Activated naive CD4-positive, alpha-beta T cell treated with anti-CD3 and anti-CD28 coated beads, Interleukin-2, amount 50 U/mL, for 24 hours (primary cell): Measurements from ENCODE around the gene KLC1.
"Not testable (repeated sequence)": the region's sequence is repeated elsewhere in the genome, so short reads cannot be mapped to it uniquely, and the experiment has no call there.

Experiments used
- H3K27ac Mint-ChIP-seq: one replicate; pipeline ENCODE4 v1.8.0; 2021; ENCODE audit warnings: mild to moderate bottlenecking, mixed read lengths
- H3K27me3 Mint-ChIP-seq: one replicate; pipeline ENCODE4 v1.8.0; 2021; ENCODE audit warnings: mixed read lengths
- H3K36me3 Mint-ChIP-seq: one replicate; pipeline ENCODE4 v1.8.0; 2021; ENCODE audit warnings: mixed read lengths
- H3K4me1 Mint-ChIP-seq: one replicate; pipeline ENCODE4 v1.8.0; 2021; ENCODE audit warnings: mixed read lengths
- H3K4me3 Mint-ChIP-seq: one replicate; pipeline ENCODE4 v1.8.0; 2021; ENCODE audit warnings: mild to moderate bottlenecking, mixed read lengths
- H3K9me3 Mint-ChIP-seq: one replicate; pipeline ENCODE4 v1.8.0; 2021; ENCODE audit warnings: mixed read lengths

Gene KLC1

GRCh38 chr14:103628684-103629502, at the start of gene KLC1:
Gene KLC1 (plus strand): TSS chr14:103629211. CDS start chr14:103654565, 25,354 bp downstream.
- Mint-ChIP-seq H3K27me3 (no peaks in the 10 kb centered on the region), H3K4me3 (peak within 1 kb of the TSS; percentile 90), H3K9me3 (no peaks in the 10 kb centered on the region), H3K27ac (peak within 1 kb of the TSS; percentile 79), H3K4me1 (peaks cover 34% of the 10 kb centered on the region), H3K36me3 (no peaks in the 10 kb centered on the region)

GRCh38 chr14:103581206-103581605, 47.8 kb upstream of the KLC1 start:
- Mint-ChIP-seq H3K4me3 (no peak overlapping the region), H3K27ac (no peak overlapping the region), H3K36me3 (peaks cover 3% of the 10 kb centered on the region), H3K27me3 (no peaks in the 10 kb centered on the region), H3K9me3 (no peaks in the 10 kb centered on the region), H3K4me1 (no peaks in the 10 kb centered on the region)

DNA sequence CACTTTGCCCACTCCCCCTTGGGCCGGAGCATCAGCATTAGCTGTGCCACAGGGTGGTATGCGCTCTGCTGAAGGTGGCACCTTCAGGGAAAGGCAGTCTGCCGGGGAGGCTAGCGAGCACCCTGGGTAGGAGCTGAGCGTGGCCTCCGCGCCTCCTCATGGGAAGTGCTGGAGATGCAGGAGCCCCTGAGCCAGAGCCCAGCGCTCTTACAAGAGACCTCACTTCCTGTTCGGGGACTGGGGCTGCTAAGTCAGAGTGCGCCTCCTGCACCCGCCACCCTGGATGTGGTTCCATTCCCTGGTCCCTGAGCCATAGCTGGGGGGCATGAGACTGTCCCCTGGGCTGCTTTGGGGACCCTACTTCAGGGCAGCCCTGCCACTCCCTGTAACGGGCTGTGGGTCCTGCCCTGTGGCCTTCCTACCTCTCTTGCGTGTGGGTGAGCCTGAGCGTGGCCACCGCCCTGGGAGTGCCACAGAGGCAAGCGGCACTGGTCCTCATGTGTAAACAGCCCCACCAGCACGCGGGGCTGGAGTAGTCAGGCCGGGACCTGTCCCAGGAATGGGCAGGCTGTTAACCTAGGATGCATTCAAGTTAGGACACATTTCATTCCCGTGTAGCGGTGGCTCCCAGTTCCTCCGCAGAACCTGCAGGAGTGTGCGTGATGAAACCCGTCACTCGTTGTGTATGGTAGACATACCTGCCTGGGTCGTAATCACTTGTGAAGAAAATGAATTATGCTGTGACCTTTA, 46.9 kb upstream of the KLC1 start:
- Mint-ChIP-seq H3K27ac (no peak overlapping the region), H3K9me3 (no peaks in the 10 kb centered on the region)

GRCh38 chr14:103584326-103584915, 44.6 kb upstream of the KLC1 start:
- H3K27me3 Mint-ChIP-seq: no peaks in the 10 kb centered on the region
- H3K9me3 Mint-ChIP-seq: no peaks in the 10 kb centered on the region
- peaks cover 7% of the 10 kb centered on the region for H3K36me3 Mint-ChIP-seq
- no peak overlapping the region for H3K4me3 Mint-ChIP-seq
- no peaks in the 10 kb centered on the region for H3K4me1 Mint-ChIP-seq
- H3K27ac Mint-ChIP-seq: no peak overlapping the region

More for the DNA sequence above, 46.9 kb upstream of the KLC1 start:
- Mint-ChIP-seq H3K27me3 (no peaks in the 10 kb centered on the region), H3K4me1 (no peaks in the 10 kb centered on the region), H3K4me3 (no peak overlapping the region), H3K36me3 (peaks cover 5% of the 10 kb centered on the region)

DNA sequence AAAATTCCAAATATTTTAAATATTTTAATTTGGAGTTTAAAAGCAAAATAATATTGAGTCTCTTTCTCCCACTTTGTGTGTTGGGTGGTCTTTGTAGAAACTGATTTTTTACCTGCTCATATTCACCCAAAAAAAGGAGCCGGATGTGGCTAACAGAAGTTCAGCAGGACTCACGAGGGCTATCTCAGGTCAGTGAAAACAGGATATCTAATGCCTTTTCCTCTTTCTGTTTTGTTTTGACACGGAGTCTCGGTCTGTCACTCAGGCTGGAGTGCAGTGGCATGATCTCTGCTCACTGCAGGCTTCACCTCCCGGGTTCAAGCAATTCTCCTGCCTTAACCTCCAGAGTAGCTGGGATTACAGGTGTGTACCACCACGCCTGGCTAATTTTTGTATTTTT, 35.4 kb upstream of the KLC1 start:
- Mint-ChIP-seq H3K36me3 (peaks cover 2% of the 10 kb centered on the region), H3K27ac (no peak overlapping the region), H3K4me3 (no peak overlapping the region)

GRCh38 chr14:103594265-103594664, 34.7 kb upstream of the KLC1 start:
- Mint-ChIP-seq H3K27ac (no peak overlapping the region), H3K4me3 (no peak overlapping the region), H3K27me3 (no peaks in the 10 kb centered on the region), H3K4me1 (no peaks in the 10 kb centered on the region), H3K9me3 (no peaks in the 10 kb centered on the region), H3K36me3 (peaks cover 1% of the 10 kb centered on the region)

More for the DNA sequence above, 35.4 kb upstream of the KLC1 start:
- no peaks in the 10 kb centered on the region for H3K4me1 Mint-ChIP-seq
- H3K9me3 Mint-ChIP-seq: no peaks in the 10 kb centered on the region
- H3K27me3 Mint-ChIP-seq: no peaks in the 10 kb centered on the region

DNA sequence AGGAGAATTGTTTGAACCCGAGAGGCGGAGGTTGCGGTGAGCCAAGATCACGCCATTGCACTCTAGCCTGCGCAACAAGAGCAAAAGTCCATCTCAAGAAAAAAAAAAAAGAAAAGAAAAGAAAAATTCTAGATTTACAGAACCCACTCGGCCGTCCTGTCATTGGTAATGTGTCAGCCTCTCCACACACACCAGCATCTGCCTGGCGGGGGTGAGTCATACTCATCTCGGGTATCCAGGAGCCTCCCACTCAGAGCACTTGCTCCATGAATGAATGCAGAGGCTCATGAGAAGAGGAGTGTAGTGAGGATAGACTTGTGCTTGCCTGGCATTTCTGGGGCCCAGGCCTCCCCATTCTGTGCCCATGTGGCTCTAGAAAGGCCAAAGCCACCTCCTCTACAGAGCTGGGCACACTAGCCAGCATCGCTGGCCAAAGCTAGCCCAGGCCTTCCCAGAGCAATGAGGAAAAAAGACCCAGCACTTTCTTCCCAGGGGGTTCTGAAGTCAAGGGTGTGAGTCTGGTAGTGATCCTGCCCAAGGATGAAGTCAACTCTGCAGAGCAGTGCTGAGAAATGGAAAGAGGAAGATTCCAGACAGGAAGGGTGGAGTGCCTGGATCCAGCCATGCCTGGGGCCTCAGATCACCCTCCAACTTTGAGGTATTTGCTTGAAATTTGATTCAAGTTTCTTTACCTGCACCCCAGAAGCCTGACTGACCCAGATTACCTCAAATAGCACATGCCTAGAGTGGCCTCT, 31.2 kb upstream of the KLC1 start:
- Mint-ChIP-seq H3K36me3 (no peaks in the 10 kb centered on the region), H3K4me3 (no peak overlapping the region), H3K27ac (no peak overlapping the region)

GRCh38 chr14:103600503-103600902, 28.5 kb upstream of the KLC1 start:
- H3K27ac Mint-ChIP-seq: no peak overlapping the region
- no peaks in the 10 kb centered on the region for H3K36me3 Mint-ChIP-seq
- no peak overlapping the region for H3K4me3 Mint-ChIP-seq
- no peaks in the 10 kb centered on the region for H3K27me3 Mint-ChIP-seq
- H3K9me3 Mint-ChIP-seq: no peaks in the 10 kb centered on the region
- no peaks in the 10 kb centered on the region for H3K4me1 Mint-ChIP-seq

More for the DNA sequence above, 31.2 kb upstream of the KLC1 start:
- Mint-ChIP-seq H3K4me1 (no peaks in the 10 kb centered on the region), H3K27me3 (no peaks in the 10 kb centered on the region), H3K9me3 (no peaks in the 10 kb centered on the region)

GRCh38 chr14:103604620-103605019, 24.4 kb upstream of the KLC1 start:
- H3K27me3 Mint-ChIP-seq: peaks cover 4% of the 10 kb centered on the region
- no peaks in the 10 kb centered on the region for H3K9me3 Mint-ChIP-seq
- H3K36me3 Mint-ChIP-seq: no peaks in the 10 kb centered on the region
- H3K27ac Mint-ChIP-seq: no peak overlapping the region
- peaks cover 18% of the 10 kb centered on the region for H3K4me1 Mint-ChIP-seq
- no peak overlapping the region for H3K4me3 Mint-ChIP-seq

DNA sequence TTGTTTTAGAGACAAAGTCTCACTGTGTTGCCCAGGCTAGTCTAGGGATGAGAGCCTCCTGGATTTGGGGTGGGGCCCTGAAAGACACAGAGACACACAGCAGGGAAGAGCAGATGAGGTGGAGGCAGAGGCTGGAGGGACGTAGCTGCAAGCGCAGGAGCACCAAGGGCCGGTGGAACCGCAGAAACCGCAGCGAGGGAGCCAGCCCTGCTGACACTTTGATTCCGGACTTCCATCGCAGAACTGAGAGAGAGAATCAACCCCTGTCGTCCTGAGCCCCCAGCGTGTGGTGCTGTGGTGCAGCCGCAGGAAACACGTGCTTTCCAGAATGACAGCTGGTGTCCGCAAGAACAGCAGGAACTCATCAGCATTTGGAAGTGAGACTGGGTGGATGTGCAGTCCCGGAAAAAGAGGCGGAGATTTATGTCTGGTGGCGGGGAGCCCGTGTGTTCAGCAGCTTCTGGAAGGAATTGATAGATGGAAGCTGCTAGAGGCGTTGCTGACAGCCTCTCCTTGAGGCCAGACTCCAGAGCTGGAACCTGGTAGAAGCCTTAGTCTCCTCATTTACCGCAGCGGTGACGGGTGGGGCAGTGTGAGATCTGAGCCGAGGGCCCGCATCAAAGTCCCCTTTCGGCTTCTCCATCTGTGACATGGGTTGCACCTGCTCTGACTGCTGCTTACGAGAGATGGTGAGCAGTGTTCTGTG, 21.9 kb upstream of the KLC1 start:
- peaks cover 4% of the 10 kb centered on the region for H3K36me3 Mint-ChIP-seq
- peaks cover 7% of the 10 kb centered on the region for H3K9me3 Mint-ChIP-seq
- H3K4me1 Mint-ChIP-seq: peaks cover 18% of the 10 kb centered on the region
- H3K4me3 Mint-ChIP-seq: peak overlapping the region; percentile 85
- H3K27ac Mint-ChIP-seq: peak overlapping the region; percentile 79
- peaks cover 5% of the 10 kb centered on the region for H3K27me3 Mint-ChIP-seq

- Mint-ChIP-seq H3K27ac (no peak overlapping the region), H3K4me1 (peaks cover 18% of the 10 kb centered on the region), H3K27me3 (peaks cover 5% of the 10 kb centered on the region)
Observed at GRCh38 chr14:103607822-103608221, 21.2 kb upstream of the KLC1 start.

GRCh38 chr14:103609081-103609480, 19.9 kb upstream of the KLC1 start:
- H3K4me3 Mint-ChIP-seq, H3K27me3 Mint-ChIP-seq, H3K9me3 Mint-ChIP-seq: not testable (repeated sequence)

More at GRCh38 chr14:103607822-103608221, 21.2 kb upstream of the KLC1 start:
- Mint-ChIP-seq H3K4me3 (peak overlapping the region; percentile 85), H3K9me3 (peaks cover 7% of the 10 kb centered on the region), H3K36me3 (peaks cover 4% of the 10 kb centered on the region)

GRCh38 chr14:103611215-103611614, 17.8 kb upstream of the KLC1 start:
- no peak overlapping the region for H3K4me3 Mint-ChIP-seq
- H3K27me3 Mint-ChIP-seq: peaks cover 5% of the 10 kb centered on the region
- peaks cover 7% of the 10 kb centered on the region for H3K9me3 Mint-ChIP-seq
- H3K27ac Mint-ChIP-seq: no peak overlapping the region
- peaks cover 4% of the 10 kb centered on the region for H3K36me3 Mint-ChIP-seq
- H3K4me1 Mint-ChIP-seq: peaks cover 18% of the 10 kb centered on the region

More at GRCh38 chr14:103609081-103609480, 19.9 kb upstream of the KLC1 start:
- H3K4me1 Mint-ChIP-seq: peaks cover 18% of the 10 kb centered on the region
- H3K36me3 Mint-ChIP-seq, H3K27ac Mint-ChIP-seq: not testable (repeated sequence)

DNA sequence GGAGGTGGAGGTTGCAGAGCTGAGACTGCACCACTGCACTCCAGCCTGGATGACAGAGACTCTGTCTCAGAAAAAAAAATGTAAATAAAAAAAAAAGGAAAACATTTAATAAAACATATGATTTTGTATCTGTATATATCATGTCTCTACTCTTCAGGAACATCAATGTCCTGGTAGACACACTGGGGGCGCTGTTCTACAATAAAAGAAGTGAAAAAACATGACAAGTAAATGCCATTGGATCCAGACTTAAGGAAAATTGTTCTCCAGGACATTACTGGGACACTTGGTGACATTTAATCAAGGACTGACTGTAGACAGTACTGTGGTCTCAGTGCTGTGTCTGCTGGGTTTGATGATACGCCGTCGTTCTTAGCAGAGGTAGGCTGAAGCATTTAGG, 15.5 kb upstream of the KLC1 start:
- no peaks in the 10 kb centered on the region for H3K4me1 Mint-ChIP-seq
- no peak overlapping the region for H3K4me3 Mint-ChIP-seq
- H3K27ac Mint-ChIP-seq: no peak overlapping the region
- peaks cover 7% of the 10 kb centered on the region for H3K9me3 Mint-ChIP-seq
- H3K27me3 Mint-ChIP-seq: peaks cover 4% of the 10 kb centered on the region
- H3K36me3 Mint-ChIP-seq: peaks cover 4% of the 10 kb centered on the region
